Mononuclear cell (primary cell): ENCODE measurements around the gene GRAMD4. TPM values are rescaled to one million over a fixed set of nuclear protein-coding genes. Genes with fewer than 3 reads are reported as not detected.
"Not testable (repeated sequence)": the region's sequence is repeated elsewhere in the genome, so short reads cannot be mapped to it uniquely, and the experiment has no call there.

Experiments
- H3K27me3 ChIP-seq: 2 replicates; pipeline ENCODE4 v1.6.0; 2011; ENCODE audit warnings: low read length, control low read depth; ENCODE audit not compliant: insufficient read depth
- H3K4me1 ChIP-seq: 2 replicates; pipeline ENCODE4 v1.5.1; 2011; ENCODE audit warnings: mild to moderate bottlenecking, low read length, control low read depth; ENCODE audit not compliant: insufficient read depth
- H3K4me3 ChIP-seq: 2 replicates; pipeline ENCODE4 v1.5.1; 2011; ENCODE audit warnings: mild to moderate bottlenecking, low read length, moderate library complexity
- H3K9me3 ChIP-seq: 2 replicates; pipeline ENCODE4 v1.5.1; 2011; ENCODE audit warnings: low read depth, mild to moderate bottlenecking, control low read depth, low read length
- total RNA-seq: library from RNA; depleted of rRNA; stranded (reverse); fragments of >200 nt; gene quantifications from one replicate; pipeline ENCODE4 v1.2.3, GENCODE V29; 2012

The GRAMD4 gene
- total RNA-seq, 1 donor, result 11.9 TPM

- H3K9me3 ChIP-seq, H3K27me3 ChIP-seq, H3K4me3 ChIP-seq, H3K4me1 ChIP-seq: not testable (repeated sequence)
Measured at GRCh38 chr22:46642840-46643480, 22.8 kb downstream of the GRAMD4 start.

- Histone ChIP-seq H3K4me3 (no peak overlapping the region), H3K4me1 (peaks cover 17% of the 10 kb centered on the region), H3K9me3 (no peaks in the 10 kb centered on the region), H3K27me3 (no peaks in the 10 kb centered on the region)
Measured at GRCh38 chr22:46646531-46647215, 26.5 kb downstream of the GRAMD4 start.

- H3K9me3 ChIP-seq, H3K27me3 ChIP-seq, H3K4me3 ChIP-seq: not testable (repeated sequence)
- peaks cover 23% of the 10 kb centered on the region for H3K4me1 ChIP-seq
Measured at GRCh38 chr22:46648225-46648820, 28.1 kb downstream of the GRAMD4 start.

GRCh38 chr22:46649141-46650077, 29.2 kb downstream of the GRAMD4 start:
- Histone ChIP-seq H3K27me3 (no peaks in the 10 kb centered on the region), H3K4me3 (no peak overlapping the region), H3K9me3 (no peaks in the 10 kb centered on the region), H3K4me1 (peaks cover 28% of the 10 kb centered on the region)

- Histone ChIP-seq H3K27me3 (no peaks in the 10 kb centered on the region), H3K9me3 (no peaks in the 10 kb centered on the region), H3K4me3 (no peak overlapping the region), H3K4me1 (peaks cover 28% of the 10 kb centered on the region)
Measured at GRCh38 chr22:46650078-46650810, 30.1 kb downstream of the GRAMD4 start.

GRCh38 chr22:46651316-46651715, 31.1 kb downstream of the GRAMD4 start:
- Histone ChIP-seq H3K4me1 (peaks cover 28% of the 10 kb centered on the region), H3K9me3 (no peaks in the 10 kb centered on the region), H3K27me3 (no peaks in the 10 kb centered on the region)

GRCh38 chr22:46652081-46652846, 32.1 kb downstream of the GRAMD4 start:
- Histone ChIP-seq H3K27me3 (no peaks in the 10 kb centered on the region), H3K9me3 (no peaks in the 10 kb centered on the region), H3K4me3 (no peak overlapping the region), H3K4me1 (peaks cover 28% of the 10 kb centered on the region)

More at GRCh38 chr22:46651316-46651715, 31.1 kb downstream of the GRAMD4 start:
- no peak overlapping the region for H3K4me3 ChIP-seq

- Histone ChIP-seq H3K4me3 (no peak overlapping the region), H3K9me3 (no peaks in the 10 kb centered on the region), H3K27me3 (no peaks in the 10 kb centered on the region), H3K4me1 (peaks cover 28% of the 10 kb centered on the region)
Measured at GRCh38 chr22:46652847-46653331, 32.7 kb downstream of the GRAMD4 start.

GRCh38 chr22:46653596-46653995, 33.4 kb downstream of the GRAMD4 start:
- no peaks in the 10 kb centered on the region for H3K9me3 ChIP-seq
- no peaks in the 10 kb centered on the region for H3K27me3 ChIP-seq
- H3K4me1 ChIP-seq, result peaks cover 28% of the 10 kb centered on the region
- no peak overlapping the region for H3K4me3 ChIP-seq

GRCh38 chr22:46654426-46654825, 34.2 kb downstream of the GRAMD4 start:
- H3K4me1 ChIP-seq, result peaks cover 22% of the 10 kb centered on the region
- H3K9me3 ChIP-seq, result no peaks in the 10 kb centered on the region
- no peak overlapping the region for H3K4me3 ChIP-seq
- H3K27me3 ChIP-seq, result no peaks in the 10 kb centered on the region

- H3K4me1 ChIP-seq, result peaks cover 18% of the 10 kb centered on the region
- no peak overlapping the region for H3K4me3 ChIP-seq
- H3K9me3 ChIP-seq, result no peaks in the 10 kb centered on the region
- no peaks in the 10 kb centered on the region for H3K27me3 ChIP-seq
Measured at GRCh38 chr22:46654927-46655595, 34.9 kb downstream of the GRAMD4 start.

- Histone ChIP-seq H3K4me1 (peaks cover 19% of the 10 kb centered on the region), H3K4me3 (no peak overlapping the region), H3K27me3 (no peaks in the 10 kb centered on the region), H3K9me3 (no peaks in the 10 kb centered on the region)
Measured at GRCh38 chr22:46655861-46656608, 35.8 kb downstream of the GRAMD4 start.
